Smooth muscle cell (in vitro differentiated cells): ENCODE measurements around the gene FKBP6. TPM values are rescaled to one million over a fixed set of nuclear protein-coding genes. Genes with fewer than 3 reads are reported as not detected.

Experiments used
- DNase-seq: peaks from one replicate; lab custom pipeline; 2025; ENCODE audit not compliant: unreplicated experiment; lab: John Stamatoyannopoulos, UW
- H2AFZ ChIP-seq: fragments of 200-600 bp; sonication (generic); 2 replicates; pipeline ENCODE4 v1.6.0; 2016; ENCODE audit warnings: antibody characterized with exemption, low read depth, mild to moderate bottlenecking
- H3F3A ChIP-seq: fragments of 200-600 bp; sonication (generic); 2 replicates; pipeline ENCODE4 v1.6.0; 2017; ENCODE audit warnings: antibody characterized with exemption, low read depth
- H3K27ac ChIP-seq: fragments of 200-600 bp; sonication (generic); 2 replicates; pipeline ENCODE4 v1.5.1; 2016; ENCODE audit warnings: low read depth, mild to moderate bottlenecking
- H3K27me3 ChIP-seq: fragments of 200-600 bp; sonication (generic); 2 replicates; pipeline ENCODE4 v1.6.1; 2016; ENCODE audit warnings: low read depth, mild to moderate bottlenecking
- H3K36me3 ChIP-seq: fragments of 200-600 bp; sonication (generic); 2 replicates; pipeline ENCODE4 v1.5.1; 2016; ENCODE audit warnings: low read depth
- H3K4me1 ChIP-seq: fragments of 200-600 bp; sonication (generic); 2 replicates; pipeline ENCODE4 v1.5.1; 2016; ENCODE audit warnings: low read depth
- H3K4me2 ChIP-seq: fragments of 200-600 bp; sonication (generic); 2 replicates; pipeline ENCODE4 v1.6.0; 2016; ENCODE audit warnings: mild to moderate bottlenecking
- H3K4me3 ChIP-seq: fragments of 200-600 bp; sonication (generic); 2 replicates; pipeline ENCODE4 v1.5.1; 2016; ENCODE audit warnings: mild to moderate bottlenecking
- H3K79me2 ChIP-seq: fragments of 200-600 bp; sonication (generic); 2 replicates; pipeline ENCODE4 v1.6.0; 2016; ENCODE audit warnings: low read depth, mild to moderate bottlenecking
- H3K9ac ChIP-seq: fragments of 200-600 bp; sonication (generic); 2 replicates; pipeline ENCODE4 v1.6.0; 2016; ENCODE audit warnings: low read depth
- H3K9me3 ChIP-seq: fragments of 200-600 bp; sonication (generic); replicated peaks from 2 replicates; pipeline ENCODE4 v1.5.1; 2016; ENCODE audit warnings: low read depth
- H4K20me1 ChIP-seq: fragments of 200-600 bp; sonication (generic); 2 replicates; pipeline ENCODE4 v1.6.0; 2016; ENCODE audit warnings: low read depth
- CTCF ChIP-seq: fragments of 200-600 bp; sonication (generic); IDR thresholded peaks from 2 replicates; pipeline ENCODE4 v1.5.1; 2017; ENCODE audit warnings: borderline replicate concordance, mild to moderate bottlenecking, antibody characterized with exemption; ENCODE audit not compliant: insufficient read depth, poor library complexity, severe bottlenecking
- WGBS: methylation state at CpG from one replicate; pipeline ENCODE4 v1.1.7; 2016; ENCODE audit warnings: low lambda C conversion rate; 5-methylcytosine and 5-hydroxymethylcytosine counted together
- polyA plus RNA-seq: library from polyadenylated mRNA; unstranded; fragments of >200 nt; fragmentation: Nextera tagmentation; extraction: Ambion mirVana; gene quantifications from 2 replicates; pipeline ENCODE4 v1.2.1, GENCODE V29; 2016
- total RNA-seq: library from RNA; depleted of rRNA; stranded (reverse); fragments of >200 nt; gene quantifications from 2 replicates; pipeline ENCODE4 v1.2.3, GENCODE V29; 2014

FKBP6 gene
- total and polyA plus RNA-seq, 2 experiments from 2014 or later, result not detected

- no peak for TF ChIP-seq CTCF
- Histone ChIP-seq H2AFZ (no peak overlapping the region), H3K27ac (no peak overlapping the region), H3K9ac (no peak overlapping the region), H3K9me3 (no peaks in the 10 kb centered on the region), H3K27me3 (no peaks in the 10 kb centered on the region), H3K79me2 (no peaks in the 10 kb centered on the region), H3K36me3 (no peaks in the 10 kb centered on the region), H4K20me1 (no peaks in the 10 kb centered on the region), H3F3A (no peaks in the 10 kb centered on the region), H3K4me2 (no peak overlapping the region), H3K4me1 (peaks cover 13% of the 10 kb centered on the region), H3K4me3 (no peak overlapping the region)
- DNase-seq, result no peak
- 78% methylated on average over 4 of the region's 4 CpGs for WGBS
Observed at GRCh38 chr7:73345538-73345937, 17.6 kb downstream of the FKBP6 start.

- TF ChIP-seq CTCF, result no peak
- Histone ChIP-seq H3K27ac (no peak overlapping the region), H4K20me1 (no peaks in the 10 kb centered on the region), H3F3A (no peaks in the 10 kb centered on the region), H3K4me3 (no peak overlapping the region), H3K27me3 (no peaks in the 10 kb centered on the region), H3K9me3 (no peaks in the 10 kb centered on the region), H3K4me2 (no peak overlapping the region), H3K9ac (no peak overlapping the region), H2AFZ (no peak overlapping the region), H3K4me1 (peaks cover 13% of the 10 kb centered on the region), H3K79me2 (no peaks in the 10 kb centered on the region), H3K36me3 (no peaks in the 10 kb centered on the region)
- no peak for DNase-seq
- 72% methylated on average over 8 of the region's 8 CpGs for WGBS
Observed at GRCh38 chr7:73345951-73346350, 18.0 kb downstream of the FKBP6 start.

DNA sequence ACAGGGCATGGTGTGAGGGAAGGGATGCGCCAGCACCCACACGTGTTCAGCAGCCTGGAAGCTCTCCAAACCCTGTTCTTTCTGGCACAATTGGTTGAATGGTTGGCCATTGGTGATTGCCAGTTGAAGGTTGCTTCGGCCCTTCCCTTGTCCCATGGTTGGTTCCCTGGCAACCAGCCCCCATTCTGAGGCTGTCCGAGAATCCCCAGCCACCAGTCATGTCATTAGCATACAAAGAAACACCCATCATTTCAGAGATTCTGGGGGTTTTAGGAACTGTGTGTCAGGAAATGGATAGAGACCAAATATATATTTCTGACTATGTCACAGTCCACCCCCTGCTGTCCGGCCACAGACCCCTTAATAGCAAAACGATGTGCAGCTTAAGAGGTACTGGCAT lies 21.8 kb downstream of the FKBP6 start:
- Histone ChIP-seq H3K27ac (no peak overlapping the region), H3K9me3 (no peaks in the 10 kb centered on the region), H2AFZ (no peak overlapping the region), H3K4me2 (no peak overlapping the region), H3K27me3 (no peaks in the 10 kb centered on the region), H4K20me1 (no peaks in the 10 kb centered on the region), H3K9ac (no peak overlapping the region), H3K36me3 (no peaks in the 10 kb centered on the region), H3K4me1 (no peaks in the 10 kb centered on the region), H3F3A (no peaks in the 10 kb centered on the region), H3K4me3 (no peak overlapping the region), H3K79me2 (no peaks in the 10 kb centered on the region)
- TF ChIP-seq CTCF, result no peak
- WGBS, result 95% methylated on average over 6 of the region's 6 CpGs
- DNase-seq, result no peak

- Histone ChIP-seq H3K27me3 (no peaks in the 10 kb centered on the region), H3K4me1 (no peaks in the 10 kb centered on the region), H3K9me3 (no peaks in the 10 kb centered on the region), H3K9ac (no peak overlapping the region), H3F3A (no peaks in the 10 kb centered on the region), H3K27ac (no peak overlapping the region), H3K4me3 (no peak overlapping the region), H3K4me2 (no peak overlapping the region), H3K79me2 (no peaks in the 10 kb centered on the region), H3K36me3 (no peaks in the 10 kb centered on the region), H4K20me1 (no peaks in the 10 kb centered on the region), H2AFZ (no peak overlapping the region)
- no peak for DNase-seq
- WGBS, result 78% methylated on average over 12 of the region's 12 CpGs
- TF ChIP-seq CTCF, result no peak
Observed at GRCh38 chr7:73350306-73351068, 22.5 kb downstream of the FKBP6 start.
